GM21619 (cell line): ENCODE data around the gene C18orf63.

Source experiments
- ATAC-seq: cut with Tn5 transposase; IDR thresholded peaks from one replicate; pipeline ENCODE4 v1.9.1; 2021; ENCODE audit not compliant: unreplicated experiment

The C18orf63 gene

GRCh38 chr18:74375999-74376398 lies 60.4 kb downstream of the C18orf63 start:
- no peak for ATAC-seq

GRCh38 chr18:74376523-74376922 lies 60.9 kb downstream of the C18orf63 start:
- ATAC-seq, result no peak

GRCh38 chr18:74377776-74378175 lies 62.1 kb downstream of the C18orf63 start:
- ATAC-seq, result no peak

GRCh38 chr18:74378179-74378682 lies 62.6 kb downstream of the C18orf63 start:
- no peak for ATAC-seq

- no peak for ATAC-seq
Observed at GRCh38 chr18:74380916-74381315, 65.3 kb downstream of the C18orf63 start.

- no peak for ATAC-seq
Observed at GRCh38 chr18:74381621-74382295, 66.1 kb downstream of the C18orf63 start.

- no peak for ATAC-seq
Observed at GRCh38 chr18:74382481-74383017, 66.9 kb downstream of the C18orf63 start.

- no peak for ATAC-seq
Observed at GRCh38 chr18:74387383-74387782, 71.7 kb downstream of the C18orf63 start.

- no peak for ATAC-seq
Observed at GRCh38 chr18:74388227-74388626, 72.6 kb downstream of the C18orf63 start.

- ATAC-seq, result no peak
Observed at GRCh38 chr18:74389171-74389927, 73.7 kb downstream of the C18orf63 start.

GRCh38 chr18:74389991-74390390 lies 74.4 kb downstream of the C18orf63 start:
- ATAC-seq, result no peak

GRCh38 chr18:74390900-74391299 lies 75.3 kb downstream of the C18orf63 start:
- ATAC-seq, result no peak

- ATAC-seq, result no peak
Observed at GRCh38 chr18:74392323-74392722, 76.7 kb downstream of the C18orf63 start.

GRCh38 chr18:74395006-74395405 lies 79.4 kb downstream of the C18orf63 start:
- ATAC-seq, result no peak

- ATAC-seq, result no peak
Observed at GRCh38 chr18:74395648-74396154, 80.1 kb downstream of the C18orf63 start.

GRCh38 chr18:74396171-74397169 lies 80.8 kb downstream of the C18orf63 start:
- ATAC-seq, result no peak

- no peak for ATAC-seq
Observed at GRCh38 chr18:74397572-74397971, 81.9 kb downstream of the C18orf63 start.

GRCh38 chr18:74399091-74399887 lies 83.7 kb downstream of the C18orf63 start:
- no peak for ATAC-seq

GRCh38 chr18:74400813-74401212 lies 85.2 kb downstream of the C18orf63 start:
- no peak for ATAC-seq
